Measurements from ENCODE around the gene CYTH1.
"Not testable (repeated sequence)": the region's sequence is repeated elsewhere in the genome, so short reads cannot be mapped to it uniquely, and the experiment has no call there.

The CYTH1 gene

DNA sequence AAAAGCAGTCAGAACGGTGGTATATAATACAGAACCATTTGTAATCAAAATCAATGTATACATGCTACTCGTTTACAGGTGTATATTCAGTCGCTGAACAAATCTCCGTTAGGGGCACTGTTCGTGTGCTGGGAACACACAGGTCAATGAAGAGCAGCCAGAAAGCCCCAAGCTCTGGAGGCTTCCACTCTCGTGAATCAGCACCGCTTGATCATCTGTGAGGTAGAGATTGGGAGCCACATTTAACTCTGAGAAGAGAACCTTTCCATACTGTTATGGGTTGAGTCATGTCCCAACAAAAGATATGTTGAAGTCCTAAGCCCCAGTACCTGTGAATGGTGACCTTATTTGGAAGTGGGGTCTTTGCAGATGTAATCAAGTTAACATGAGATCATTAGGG is 5.4 kb upstream of the CYTH1 start:
- no peak for DNase-seq (ENCODE audit: low read depth, low spot score)

DNA sequence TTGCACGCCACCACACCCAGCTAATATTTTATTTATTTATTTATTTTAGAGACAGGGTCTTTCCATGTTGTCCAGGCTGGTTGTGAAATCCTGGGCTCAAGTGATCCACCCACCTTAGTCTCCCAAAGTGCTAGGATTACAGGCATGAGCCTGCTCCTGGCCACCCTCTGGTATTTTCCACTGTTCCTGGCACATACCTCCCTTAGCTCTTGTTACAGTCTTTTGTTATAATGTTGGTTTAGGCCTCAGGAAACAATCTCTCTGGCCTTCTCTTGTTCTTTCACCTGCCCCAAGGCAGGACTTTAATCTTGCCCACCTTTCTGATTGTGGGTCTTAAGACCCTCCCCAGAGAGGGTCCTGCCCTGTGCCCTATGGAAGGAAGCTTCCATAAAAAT is 3.6 kb upstream of the CYTH1 start:
- DNase-seq (ENCODE audit: low read depth, low spot score): no peak

DNA sequence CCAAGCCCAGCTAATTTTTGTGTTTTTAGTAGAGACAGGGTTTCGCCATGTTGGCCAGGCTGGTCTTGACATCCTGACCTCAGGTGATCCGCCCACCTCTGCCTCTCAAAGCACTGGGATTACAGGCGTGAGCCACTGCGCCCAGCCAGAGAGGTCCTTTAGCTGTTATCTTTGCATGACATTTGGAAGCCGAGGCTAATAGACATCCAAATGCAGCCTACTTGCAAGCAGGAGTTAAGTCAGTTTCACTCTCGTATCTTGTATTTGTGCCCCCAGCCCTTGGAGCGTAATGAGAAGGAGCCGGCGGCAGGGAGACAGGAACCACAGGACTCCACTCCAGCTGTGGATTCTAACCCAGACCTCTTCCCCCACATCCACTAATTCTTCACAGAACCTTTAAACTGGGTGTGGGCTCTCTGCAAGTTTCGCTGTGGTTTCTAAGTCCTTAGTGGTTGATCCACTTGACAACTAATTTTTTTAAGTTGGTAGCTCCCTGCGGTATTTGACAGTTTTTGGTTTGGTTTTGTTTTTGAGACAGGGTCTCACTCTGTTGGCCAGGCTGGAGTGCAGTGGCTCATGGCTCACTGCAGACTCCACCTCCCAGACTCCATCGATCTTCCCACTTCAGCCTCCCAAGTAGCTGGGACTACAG is 3.1 kb upstream of the CYTH1 start:
- no peak for DNase-seq (ENCODE audit: low read depth, low spot score)

DNA sequence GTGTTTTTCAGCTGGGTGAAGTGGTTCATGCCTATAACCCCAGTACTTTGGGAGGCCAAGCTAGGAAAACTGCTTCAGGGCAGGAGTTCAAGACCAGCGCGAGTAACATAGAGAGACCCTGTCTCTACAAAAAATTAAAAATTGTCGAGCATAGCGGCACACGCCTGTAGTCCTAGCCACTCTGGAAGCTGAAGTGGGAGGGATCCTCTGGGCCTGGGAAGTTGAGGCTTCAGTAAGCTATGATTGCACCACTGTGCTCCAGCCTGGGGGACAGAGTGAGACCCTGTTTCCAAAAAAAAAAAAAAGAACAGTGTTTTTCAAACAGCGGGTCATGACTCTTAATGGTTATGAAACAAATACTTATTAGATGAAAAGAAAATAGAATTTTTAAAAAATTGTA is 2.3 kb upstream of the CYTH1 start:
- no peak for DNase-seq (ENCODE audit: low read depth, low spot score)

GRCh38 chr17:78783711-78784324 is 1.7 kb upstream of the CYTH1 start:
- no peak for DNase-seq (ENCODE audit: low read depth, low spot score)

DNA sequence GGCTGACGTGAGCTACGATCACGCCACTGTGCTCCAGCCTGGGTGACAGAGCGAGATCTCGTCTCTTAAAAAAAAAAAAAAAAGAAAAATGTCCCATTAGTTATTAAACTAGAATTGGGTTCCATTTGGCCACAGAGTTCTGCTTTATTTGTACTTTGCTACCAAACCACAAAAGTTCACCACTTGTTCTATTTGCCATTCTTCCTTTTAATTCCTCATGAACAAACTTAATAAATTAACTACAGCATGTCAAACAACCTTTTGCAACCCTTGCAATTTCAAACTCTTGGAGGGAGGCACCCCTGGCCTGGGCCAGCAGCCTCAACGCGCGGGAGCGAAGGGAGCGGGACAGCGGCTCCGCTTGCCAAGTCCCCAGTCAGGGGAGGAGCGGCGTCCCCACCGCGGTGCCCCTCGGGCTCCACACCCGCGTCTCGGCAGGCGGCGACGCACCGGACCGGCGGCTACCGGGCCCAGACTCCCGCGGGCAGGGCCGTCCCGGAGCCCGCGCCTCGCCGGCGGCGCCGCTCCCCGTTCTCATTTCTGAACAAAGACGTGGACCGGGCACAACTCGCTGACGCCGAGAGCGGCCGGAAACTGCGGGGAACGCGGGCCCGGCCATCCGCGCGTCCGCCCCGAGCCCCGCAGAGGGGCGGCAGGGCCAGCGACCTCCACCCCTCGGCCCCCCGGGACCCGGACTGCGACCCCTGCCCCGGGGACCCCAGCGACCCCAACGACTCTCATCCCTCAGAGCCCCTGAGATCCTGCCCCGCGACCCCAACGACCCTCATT is 775 bp downstream of the CYTH1 start:
- no peak for DNase-seq (ENCODE audit: low read depth, low spot score)

- DNase-seq (ENCODE audit: low read depth, low spot score): no peak
Measured at GRCh38 chr17:78780335-78780734, 1.7 kb downstream of the CYTH1 start.

- no peak for DNase-seq (ENCODE audit: low read depth, low spot score)
Measured at GRCh38 chr17:78779850-78780249, 2.2 kb downstream of the CYTH1 start.

DNA sequence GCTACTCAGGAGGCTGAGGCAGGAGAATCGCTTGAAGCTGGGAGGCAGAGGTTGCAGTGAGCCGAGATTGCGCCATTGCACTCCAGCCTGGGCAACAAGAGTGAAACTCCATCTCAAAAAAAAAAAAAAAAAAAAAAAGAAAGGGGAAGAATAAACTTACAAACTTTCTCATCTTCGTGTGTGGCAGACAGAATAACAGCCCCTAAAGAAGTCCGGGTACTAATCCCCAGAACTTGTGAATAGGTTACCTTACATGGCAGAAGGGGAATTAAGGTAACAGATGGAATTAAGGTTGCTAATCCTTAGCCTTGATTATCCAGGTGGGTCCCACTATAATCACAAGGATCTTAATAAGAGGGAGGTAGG is 2.8 kb downstream of the CYTH1 start:
- not testable (repeated sequence) for DNase-seq (ENCODE audit: low read depth, low spot score)

- no peak for DNase-seq (ENCODE audit: low read depth, low spot score)
Measured at GRCh38 chr17:78777881-78778280, 4.2 kb downstream of the CYTH1 start.

DNA sequence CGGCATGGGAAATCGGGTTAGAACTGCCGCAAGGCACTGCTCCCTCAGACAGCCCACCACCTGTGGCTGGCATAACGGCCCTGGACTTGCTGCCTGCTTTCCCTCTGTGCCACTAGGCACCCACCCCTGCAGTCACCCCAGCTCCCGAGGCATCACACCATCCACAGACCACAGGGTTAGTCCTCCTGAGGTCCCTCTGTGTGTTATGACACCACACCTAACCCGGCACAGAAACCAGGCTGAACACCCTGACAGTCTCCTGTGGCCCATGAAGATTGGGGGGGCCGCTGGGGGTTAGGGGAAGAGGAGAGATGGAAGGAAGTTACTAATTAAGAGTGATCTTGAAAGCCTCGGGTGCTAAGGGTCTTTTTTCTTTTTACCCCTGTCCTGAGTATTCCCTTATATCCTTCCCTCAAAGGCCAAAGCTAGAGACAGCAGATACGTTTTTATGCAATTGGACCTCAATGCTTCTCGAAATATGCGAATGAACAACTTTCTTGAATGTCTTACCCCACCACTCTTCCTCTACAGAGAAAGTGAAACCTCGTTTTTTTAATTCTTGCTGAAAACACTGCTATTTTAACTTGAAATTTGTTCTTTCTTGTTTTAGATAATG is 7.0 kb downstream of the CYTH1 start:
- DNase-seq (ENCODE audit: low read depth, low spot score): no peak

- no peak for DNase-seq (ENCODE audit: low read depth, low spot score)
Measured at GRCh38 chr17:78774453-78774852, 7.6 kb downstream of the CYTH1 start.

- DNase-seq (ENCODE audit: low read depth, low spot score): no peak
Measured at GRCh38 chr17:78771758-78772382, 10.2 kb downstream of the CYTH1 start.

GRCh38 chr17:78769196-78769773 is 12.8 kb downstream of the CYTH1 start:
- no peak for DNase-seq (ENCODE audit: low read depth, low spot score)

- no peak for DNase-seq (ENCODE audit: low read depth, low spot score)
Measured at GRCh38 chr17:78767806-78768205, 14.3 kb downstream of the CYTH1 start.

DNA sequence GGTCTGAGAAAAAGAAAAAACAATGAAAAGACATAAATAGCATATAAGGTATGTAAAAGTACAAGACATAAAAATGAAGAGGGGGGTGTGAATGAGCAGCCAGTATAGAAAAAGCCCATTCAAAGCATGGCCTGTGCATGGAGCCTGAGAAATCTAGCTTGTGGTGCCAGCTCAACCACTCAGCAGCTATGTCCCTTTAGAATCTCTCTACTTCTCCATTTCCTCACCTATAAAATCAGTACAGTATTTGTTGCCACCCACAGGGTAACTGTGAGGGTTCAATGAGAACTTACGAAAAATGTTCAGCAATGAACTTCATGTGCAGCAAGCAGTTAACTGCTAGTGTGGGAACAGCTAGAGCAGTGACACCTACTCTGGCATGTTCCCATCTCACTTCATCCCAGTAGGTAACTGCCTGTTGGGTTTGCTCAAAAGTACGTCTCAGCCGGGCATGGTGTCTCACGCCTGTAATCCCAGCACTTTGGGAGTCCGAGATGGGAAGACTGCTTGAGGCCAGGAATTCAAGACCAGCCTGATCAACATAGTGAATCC is 15.3 kb downstream of the CYTH1 start:
- DNase-seq (ENCODE audit: low read depth, low spot score): no peak

- no peak for DNase-seq (ENCODE audit: low read depth, low spot score)
Measured at GRCh38 chr17:78766225-78766624, 15.8 kb downstream of the CYTH1 start.

GRCh38 chr17:78765821-78766220 is 16.3 kb downstream of the CYTH1 start:
- no peak for DNase-seq (ENCODE audit: low read depth, low spot score)

DNA sequence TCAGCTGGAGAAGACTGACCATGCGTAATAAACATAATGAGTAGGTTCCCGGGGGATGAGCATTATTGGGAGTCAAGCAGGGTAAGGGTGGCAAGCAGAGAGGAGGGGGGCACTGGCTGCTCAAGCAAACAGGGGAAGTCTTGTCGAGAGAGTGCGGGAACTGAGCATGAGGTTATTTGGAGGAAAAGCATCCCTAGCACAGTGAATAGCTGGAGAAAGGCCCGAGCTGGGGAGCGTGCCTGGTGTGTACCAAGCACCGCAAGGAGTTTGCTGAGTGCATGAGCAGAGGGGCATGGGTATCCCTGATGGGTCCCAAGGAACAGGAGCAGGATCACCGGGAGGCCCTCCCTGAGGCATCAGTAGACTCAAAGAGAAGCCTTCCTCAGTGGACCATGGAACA is 17.2 kb downstream of the CYTH1 start:
- DNase-seq (ENCODE audit: low read depth, low spot score): no peak

DNA sequence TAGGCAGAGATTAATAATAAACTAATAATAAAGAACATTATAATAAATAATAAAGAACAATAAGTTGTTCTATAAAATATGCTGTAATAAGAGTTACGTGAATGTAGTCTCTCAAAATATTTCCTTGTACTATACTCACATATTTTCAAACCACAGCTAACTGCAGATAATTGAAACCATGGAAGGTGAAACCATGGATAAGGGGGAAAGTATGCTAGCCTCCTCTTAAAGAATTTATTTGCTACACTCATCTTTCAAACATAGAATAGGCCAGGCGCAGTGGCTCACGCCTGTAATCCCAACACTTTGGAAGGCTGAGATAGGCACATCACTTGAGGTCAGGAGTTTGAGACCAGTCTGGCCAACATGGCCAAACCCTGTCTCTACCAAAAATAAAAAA is 18.5 kb downstream of the CYTH1 start:
- DNase-seq (ENCODE audit: low read depth, low spot score): no peak

DNA sequence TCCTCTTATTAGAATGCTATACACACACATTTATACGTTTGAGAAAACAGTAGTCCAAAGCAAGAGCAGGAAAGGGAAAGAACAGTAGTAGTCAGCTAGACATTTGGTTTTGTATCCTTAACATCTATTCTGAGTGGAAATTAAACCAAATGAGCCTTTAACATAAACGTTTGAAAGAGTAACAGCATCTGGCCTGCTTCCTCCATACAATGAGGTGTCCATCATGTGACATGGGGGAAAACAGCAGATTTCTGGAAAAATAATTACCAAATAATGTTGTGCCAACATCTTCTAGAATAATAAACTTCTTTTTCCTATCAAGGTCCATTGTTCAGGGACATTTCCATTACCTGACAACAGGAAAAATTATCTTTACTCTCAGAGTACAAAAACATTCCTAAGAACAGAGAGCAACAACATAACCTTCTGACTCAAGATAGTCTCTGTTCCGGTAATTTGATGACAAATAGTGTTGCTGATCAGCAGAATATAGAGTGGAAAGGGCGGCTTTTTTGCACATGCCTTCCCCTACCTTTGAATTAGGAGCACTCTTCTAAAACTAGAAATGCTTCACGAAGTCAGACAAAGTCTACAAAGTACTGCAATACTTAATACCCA is 20.2 kb downstream of the CYTH1 start:
- no peak for DNase-seq (ENCODE audit: low read depth, low spot score)

Measured in iPS DF 19.7 (cell line).